ENCODE results near the gene SLX4IP.

DNA sequence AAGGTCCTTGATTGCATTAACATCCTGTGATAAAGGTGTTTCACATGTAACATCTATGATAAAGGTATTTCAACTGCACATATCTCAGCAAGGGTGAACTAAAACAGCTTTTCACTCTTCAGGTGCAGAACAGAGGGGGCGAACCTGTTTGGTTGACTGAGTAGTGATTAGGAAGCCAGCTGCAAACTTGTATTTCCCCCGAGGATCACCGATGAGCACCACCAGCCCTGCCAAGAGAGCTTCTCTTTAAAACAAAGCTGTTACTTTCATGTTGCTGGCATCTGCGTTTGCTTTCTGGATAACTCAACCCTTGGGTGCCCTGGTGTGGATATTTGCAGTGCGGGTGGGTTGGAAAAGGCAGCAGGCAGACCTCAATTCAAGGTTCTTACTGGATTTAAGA, 199.1 kb downstream of the SLX4IP start:
- TF ChIP-seq EP300 (IDR thresholded peaks at IDR 0.05), result no peak
- TF ChIP-seq, protein P1, sequence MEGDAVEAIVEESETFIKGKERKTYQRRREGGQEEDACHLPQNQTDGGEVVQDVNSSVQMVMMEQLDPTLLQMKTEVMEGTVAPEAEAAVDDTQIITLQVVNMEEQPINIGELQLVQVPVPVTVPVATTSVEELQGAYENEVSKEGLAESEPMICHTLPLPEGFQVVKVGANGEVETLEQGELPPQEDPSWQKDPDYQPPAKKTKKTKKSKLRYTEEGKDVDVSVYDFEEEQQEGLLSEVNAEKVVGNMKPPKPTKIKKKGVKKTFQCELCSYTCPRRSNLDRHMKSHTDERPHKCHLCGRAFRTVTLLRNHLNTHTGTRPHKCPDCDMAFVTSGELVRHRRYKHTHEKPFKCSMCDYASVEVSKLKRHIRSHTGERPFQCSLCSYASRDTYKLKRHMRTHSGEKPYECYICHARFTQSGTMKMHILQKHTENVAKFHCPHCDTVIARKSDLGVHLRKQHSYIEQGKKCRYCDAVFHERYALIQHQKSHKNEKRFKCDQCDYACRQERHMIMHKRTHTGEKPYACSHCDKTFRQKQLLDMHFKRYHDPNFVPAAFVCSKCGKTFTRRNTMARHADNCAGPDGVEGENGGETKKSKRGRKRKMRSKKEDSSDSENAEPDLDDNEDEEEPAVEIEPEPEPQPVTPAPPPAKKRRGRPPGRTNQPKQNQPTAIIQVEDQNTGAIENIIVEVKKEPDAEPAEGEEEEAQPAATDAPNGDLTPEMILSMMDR (IDR thresholded peaks at IDR 0.05), result no peak
